HG03354 (cell line): ENCODE measurements around the gene TIPRL.
"Not testable (repeated sequence)": the region's sequence is repeated elsewhere in the genome, so short reads cannot be mapped to it uniquely, and the experiment has no call there.

ENCODE experiments used
- ATAC-seq: cut with Tn5 transposase; IDR thresholded peaks from one replicate; pipeline ENCODE4 v1.9.1; 2021; ENCODE audit warnings: mild to moderate bottlenecking; ENCODE audit not compliant: unreplicated experiment, poor library complexity, severe bottlenecking

The TIPRL gene

DNA sequence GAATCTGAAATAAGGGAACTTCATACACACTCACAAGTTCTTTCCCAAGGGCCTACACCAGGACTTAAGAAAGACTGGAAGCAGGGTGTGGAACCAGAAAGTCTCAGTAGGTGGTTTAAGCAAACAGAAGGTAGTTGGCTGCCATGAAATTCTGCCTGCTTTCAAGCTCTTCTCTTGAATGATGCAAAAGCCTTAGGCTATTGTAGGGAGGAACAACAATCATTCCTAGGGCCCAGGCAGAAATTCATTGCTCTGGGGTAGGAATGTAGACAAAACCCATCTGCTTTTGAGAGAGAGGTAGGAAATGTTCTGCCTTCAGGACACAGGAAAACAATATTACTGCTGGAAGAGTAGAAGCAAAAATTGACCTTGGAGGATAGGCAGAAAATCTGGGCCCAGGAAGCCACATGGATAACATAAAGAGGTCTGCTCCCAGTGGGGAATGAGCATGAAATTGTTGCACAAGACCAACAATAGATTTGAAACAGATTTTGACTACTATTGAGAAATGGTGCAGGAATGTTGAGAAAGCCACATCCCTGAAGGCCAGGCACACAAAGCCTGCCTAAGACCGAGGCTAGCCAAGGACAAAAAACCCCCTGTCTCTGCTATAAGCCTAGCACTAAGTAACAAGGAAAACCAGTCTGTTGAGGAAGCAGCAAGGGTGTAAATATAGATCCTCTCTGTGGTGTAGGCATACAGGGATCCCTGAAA, 24.3 kb downstream of the TIPRL start:
- no peak for ATAC-seq

DNA sequence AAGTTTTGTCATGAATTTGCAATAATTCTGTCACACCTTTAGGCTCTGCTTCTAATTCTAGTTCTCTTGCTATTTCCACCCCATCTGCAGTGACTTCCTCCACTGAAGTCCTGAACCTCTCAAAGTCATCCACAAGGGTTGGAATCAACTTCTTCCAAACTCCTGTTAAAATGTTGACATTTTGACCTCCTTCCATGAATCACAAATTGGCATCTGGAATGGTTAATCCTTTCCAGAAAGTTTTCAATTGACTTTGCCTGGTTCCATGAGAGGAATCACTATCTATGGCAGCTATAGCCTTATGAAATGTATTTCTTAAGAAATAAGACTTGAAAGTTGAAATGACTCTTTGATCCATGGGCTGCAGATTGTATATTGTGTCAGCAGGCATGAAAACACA, 27.3 kb downstream of the TIPRL start:
- ATAC-seq: no peak

DNA sequence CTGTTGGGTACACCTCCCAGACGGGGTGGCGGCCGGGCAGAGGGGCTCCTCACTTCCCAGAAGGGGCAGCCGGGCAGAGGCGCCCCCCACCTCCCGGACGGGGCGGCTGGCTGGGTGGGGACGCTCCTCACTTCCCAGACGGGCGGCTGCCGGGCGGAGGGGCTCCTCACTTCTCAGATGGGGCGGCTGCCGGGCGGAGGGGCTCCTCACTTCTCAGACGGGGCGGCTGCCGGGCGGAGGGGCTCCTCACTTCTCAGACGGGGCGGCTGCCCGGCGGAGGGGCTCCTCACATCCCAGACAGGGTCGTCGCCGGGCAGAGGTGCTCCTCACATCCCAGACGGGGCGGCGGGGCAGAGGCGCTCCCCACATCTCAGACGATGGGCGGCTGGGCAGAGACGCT, 28.9 kb downstream of the TIPRL start:
- not testable (repeated sequence) for ATAC-seq

DNA sequence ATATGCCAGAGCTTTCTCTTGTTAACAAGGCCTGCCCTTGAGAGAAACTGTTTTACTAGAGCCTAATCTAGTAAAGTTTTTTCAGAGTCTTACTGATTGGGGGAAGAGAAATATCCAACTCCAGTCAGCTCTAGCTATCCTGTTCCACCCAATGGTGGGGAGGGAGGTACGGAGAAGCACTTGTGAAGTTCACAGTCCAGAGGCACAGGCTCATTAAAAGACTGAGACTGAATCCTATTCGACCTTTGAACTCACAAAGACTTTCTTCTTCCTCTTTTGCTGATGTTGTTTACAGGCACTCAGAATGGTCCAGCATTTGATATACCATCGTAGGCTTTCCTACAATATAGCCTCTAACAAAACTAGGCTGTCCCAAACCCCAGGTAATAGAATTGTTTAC, 31.6 kb downstream of the TIPRL start:
- ATAC-seq: no peak

DNA sequence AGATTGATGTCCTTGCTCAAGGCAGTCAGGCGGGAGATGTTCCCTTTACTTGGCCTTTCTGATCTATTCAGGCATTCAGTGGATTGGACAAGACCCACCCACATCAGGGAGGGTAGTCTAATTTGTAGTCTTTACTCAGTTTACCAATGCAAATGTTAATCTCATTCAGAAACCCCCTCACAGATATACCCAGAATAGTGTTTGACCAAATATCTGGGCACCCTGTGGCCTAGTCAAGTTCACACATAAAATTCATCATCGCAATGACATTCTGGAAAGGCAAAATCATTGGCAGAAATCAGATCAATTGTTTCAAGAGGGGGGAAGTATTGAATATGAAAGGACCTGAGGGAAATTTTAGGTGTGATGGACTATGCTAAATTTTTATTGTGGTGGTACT, 34.6 kb downstream of the TIPRL start:
- no peak for ATAC-seq

DNA sequence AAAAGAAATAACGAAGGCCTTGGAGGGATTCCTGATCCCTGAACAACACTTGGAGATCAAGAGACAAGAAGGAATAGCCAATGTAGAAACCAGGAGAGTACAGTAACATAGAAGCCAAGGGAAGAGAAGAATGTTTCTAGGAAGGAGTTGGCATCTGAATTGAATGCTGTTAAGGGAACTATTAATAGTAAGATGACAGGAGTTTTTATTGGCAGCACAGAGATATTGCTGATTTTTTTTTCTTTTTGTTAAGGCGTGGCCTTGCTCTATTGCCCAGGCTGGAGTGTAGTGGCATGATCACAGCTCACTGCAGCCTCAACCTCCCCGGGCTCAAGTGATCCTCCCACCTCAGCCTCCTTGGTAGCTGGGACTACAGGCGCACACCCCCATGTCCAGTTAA, 37.4 kb downstream of the TIPRL start:
- ATAC-seq: no peak

DNA sequence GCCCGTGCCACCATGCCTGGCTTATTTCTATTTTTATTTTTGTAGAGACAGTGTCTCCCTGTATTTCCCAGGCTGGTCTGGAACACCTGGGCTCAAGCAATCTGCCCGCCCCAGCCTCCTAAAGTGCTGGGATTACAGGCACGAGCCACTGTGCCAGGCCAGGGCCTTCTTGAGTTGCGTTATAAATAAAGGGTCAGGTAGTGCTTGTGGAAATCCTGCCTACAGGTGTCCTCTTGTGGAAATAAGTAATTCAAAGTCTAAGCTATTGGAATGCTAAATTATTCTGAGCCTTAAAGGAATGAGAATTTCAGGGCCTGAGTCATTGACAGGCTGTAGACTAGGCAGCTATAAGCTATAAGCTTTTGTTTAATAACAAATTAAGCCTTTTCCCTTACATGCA, 38.9 kb downstream of the TIPRL start:
- no peak for ATAC-seq

DNA sequence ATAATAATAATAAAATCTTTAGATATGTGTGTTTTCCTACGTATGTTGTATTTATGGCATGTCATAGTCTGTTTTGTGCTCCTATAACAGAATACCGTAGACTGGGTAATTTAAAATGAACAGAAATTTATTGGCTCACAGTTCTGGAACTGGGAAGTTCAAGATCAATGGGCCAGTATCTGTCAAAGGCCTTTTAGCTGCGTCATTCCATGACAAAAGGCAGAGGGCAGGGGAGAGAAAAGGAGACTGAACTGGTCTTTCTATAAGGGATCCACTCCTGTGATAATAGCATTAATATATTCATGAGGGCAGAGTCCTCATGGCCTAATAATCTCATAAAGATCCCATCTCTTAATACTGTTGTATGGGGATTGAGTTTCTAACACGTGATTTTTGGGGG, 39.9 kb downstream of the TIPRL start:
- no peak for ATAC-seq

DNA sequence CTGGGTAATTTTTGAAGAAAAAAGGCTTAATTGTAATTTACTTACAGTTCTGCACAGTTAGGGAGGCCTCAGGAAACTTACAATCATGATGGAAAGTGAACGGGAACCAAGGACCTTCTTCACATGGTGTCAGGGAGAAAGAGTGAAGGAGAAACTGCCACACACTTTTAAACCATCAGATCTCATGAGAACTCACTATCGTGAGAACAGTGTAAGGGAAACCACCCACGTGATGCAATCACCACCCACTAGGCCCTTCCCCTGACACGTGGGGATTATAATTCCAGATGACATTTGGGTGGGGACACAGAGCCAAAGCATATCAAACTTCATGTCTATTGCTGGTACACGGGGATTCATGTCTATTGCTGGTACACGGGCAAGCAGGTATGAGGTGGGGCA, 41.7 kb downstream of the TIPRL start:
- no peak for ATAC-seq

DNA sequence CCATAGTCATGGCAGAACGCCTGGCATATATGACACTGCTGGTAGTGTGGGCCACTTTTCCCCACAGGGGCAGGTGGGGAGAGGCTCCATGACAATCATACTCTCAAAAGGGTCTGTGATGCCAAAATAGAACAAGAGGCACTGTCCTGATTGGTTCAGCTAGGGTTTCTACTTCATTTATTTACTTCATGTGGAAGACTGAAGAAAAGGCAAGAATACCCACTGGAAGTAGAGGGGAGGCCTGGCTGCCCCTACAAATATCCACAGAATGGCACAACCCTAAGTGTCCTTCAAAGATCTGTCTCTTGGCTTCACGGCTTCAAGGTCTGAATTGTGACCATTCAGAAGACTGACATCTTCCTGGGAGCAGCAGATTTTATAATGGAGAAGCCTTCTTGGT, 42.5 kb downstream of the TIPRL start:
- no peak for ATAC-seq

DNA sequence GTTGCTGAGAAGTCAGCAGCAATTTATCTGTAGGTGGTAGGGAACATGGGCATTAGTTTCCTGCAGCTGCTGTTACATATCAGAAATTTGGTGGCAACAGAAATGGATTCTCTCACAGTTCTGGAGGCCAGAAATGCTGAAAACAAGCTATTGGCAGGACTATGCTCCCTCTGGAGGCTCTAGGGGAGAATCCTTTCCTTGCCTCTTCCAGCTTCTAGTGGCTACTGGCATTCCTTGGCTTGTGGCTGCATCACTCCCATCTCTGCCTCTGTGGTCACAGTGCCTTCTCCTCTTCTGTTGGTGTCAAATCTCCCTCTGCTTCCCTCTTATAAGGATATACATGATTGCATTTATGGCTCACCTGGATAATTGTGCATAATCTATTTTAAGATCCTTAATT, 44.5 kb downstream of the TIPRL start:
- ATAC-seq: no peak

DNA sequence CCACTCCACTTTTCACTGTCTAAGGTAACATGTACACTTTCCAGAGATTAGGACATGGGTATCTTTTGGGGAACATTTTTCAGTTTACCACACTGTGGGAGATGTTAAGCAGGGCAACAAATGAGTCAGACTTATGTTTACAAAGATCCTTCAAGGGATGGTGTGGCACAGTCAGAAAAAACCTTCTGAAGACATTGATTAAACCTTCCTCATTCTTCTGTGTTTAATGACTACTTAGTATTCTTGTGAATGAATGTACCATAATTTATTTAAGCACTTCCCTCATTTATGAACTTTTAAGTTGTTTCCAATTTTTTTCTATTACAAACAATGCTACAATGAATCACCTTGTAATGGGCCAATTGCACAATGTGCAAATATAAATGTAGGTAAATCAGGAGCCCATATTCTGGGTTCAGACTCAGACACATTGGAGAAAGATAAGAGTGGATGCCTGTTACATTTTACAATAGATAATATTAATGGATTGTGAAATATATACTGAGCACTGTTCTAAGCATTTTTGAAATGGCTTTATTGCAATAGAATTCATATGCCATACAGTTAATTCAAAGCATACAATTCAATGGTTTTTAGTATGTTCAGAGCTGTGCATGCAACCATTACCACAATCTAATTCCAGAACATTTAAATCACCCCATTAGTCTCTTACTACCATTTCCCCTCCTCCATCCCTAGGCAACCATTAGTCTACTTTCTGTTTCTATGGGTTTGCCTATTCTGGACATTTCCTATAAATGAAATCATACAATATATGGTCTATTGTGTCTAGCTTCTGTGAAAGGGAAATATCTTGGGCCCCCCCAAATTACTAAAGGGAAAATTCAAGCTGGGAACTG, 45.1 kb downstream of the TIPRL start:
- ATAC-seq: no peak

DNA sequence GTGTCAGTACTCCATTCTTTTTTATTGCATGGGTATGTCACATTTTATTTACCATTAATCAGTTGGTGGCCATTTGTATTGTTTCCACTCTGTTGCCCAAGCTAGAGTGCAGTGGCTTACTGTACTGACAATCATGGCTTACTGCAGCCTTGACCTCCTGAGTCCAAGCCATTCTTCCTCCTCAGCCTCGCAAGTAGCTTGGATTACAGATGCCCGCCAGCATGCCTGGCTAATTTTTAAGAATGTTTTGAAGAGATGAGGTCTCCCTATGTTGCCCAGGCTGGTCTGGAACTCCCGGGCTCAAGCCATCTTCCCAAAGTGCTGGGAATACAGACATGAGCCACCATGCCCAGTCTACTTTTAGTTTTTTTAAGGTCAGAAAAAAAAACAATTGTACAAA, 46.2 kb downstream of the TIPRL start:
- ATAC-seq: no peak

DNA sequence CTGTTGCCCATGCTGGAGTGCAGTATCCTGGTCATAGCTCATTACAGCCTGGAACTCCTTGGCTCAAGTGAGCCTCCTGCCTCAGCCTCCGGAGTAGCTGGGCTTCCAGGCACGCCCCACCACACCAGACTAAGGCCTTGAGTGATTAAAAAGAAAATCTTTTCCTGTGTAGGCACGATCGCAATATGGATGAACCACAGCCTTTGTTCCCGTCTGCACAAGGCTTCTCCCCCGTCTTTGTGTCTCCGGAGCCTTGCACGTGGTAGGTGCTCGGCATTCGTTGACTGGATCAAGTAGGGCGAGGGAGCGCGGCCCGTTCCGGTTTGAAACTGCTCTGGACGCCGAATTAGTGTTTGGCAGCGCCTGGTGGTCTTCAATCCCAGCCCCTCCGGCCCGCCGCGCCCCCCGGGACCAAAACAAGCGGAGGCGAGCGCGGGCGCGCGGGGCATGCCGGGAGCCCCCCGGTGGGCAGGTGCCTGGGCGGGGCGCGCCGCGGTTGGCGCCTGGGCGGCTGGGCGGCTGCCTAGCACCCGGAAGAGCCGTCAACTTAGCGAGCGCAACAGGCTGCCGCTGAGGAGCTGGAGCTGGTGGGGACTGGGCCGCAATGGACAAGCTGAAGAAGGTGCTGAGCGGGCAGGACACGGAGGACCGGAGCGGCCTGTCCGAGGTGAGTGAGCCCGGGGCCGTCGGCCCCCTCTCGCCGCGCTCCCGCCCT, 46.9 kb downstream of the TIPRL start, which contains the start of gene SFT2D2:
Gene SFT2D2 (plus strand): TSS at position 529 of the 715 bp plus-strand sequence. CDS start 76 bp downstream, at position 605.
- peak; percentile 84 for ATAC-seq

DNA sequence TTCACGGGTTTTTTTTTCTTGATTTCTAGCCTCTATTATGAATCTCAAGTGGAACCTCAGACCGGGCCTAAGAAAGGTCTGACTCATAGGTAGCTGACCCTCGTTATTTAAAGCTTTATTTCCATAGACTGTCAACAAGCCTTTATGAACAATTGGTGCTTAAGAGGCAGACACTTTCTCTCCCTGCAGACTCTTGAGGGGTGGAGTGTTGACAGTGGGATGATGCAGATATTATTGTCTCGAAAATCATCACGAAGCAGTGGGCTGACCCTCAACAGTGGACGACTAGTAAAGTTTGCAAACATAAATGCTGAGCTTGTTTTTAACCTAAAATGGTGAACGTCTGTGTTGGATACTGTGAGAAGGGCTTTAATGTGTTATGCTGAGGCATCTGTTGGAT, 48.9 kb downstream of the TIPRL start:
- no peak for ATAC-seq

DNA sequence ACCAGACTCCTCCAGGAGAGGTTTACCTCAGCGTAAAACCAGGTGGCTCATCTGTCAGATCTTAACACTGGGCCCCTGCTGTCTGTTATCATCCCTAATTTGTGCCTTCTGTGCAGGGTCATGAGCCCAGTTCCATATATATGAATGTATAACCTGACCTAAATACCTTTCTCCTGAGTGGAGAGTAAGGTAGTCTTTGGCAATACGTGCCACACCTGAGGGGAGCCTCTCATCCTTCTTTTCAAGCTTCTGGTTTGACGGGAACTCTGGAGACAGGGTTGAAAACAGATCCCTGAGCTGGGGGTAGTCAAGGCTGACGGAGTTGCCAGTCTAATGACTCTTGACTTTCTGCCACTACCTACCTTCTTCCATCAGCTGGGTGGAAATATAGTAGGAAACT, 51.1 kb downstream of the TIPRL start:
- no peak for ATAC-seq

DNA sequence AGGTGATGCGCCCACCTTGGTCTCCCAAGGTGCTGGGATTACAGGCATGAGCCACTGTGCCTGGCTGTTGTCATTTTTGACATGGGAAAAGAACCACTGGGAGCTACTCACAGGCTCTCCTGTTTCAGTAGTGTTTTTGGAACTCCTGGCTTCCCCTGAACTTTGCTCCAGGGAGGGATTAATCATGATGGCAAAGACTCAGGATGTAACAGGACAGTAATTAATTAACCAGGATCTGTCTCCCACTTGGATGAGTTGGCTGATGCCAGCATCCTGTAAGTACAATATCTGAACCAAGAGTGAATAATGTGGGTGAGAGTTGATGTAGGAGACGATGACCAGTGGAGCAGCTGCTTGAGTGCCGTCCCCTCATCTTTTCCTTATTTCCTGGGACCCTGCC, 51.9 kb downstream of the TIPRL start:
- ATAC-seq: no peak

DNA sequence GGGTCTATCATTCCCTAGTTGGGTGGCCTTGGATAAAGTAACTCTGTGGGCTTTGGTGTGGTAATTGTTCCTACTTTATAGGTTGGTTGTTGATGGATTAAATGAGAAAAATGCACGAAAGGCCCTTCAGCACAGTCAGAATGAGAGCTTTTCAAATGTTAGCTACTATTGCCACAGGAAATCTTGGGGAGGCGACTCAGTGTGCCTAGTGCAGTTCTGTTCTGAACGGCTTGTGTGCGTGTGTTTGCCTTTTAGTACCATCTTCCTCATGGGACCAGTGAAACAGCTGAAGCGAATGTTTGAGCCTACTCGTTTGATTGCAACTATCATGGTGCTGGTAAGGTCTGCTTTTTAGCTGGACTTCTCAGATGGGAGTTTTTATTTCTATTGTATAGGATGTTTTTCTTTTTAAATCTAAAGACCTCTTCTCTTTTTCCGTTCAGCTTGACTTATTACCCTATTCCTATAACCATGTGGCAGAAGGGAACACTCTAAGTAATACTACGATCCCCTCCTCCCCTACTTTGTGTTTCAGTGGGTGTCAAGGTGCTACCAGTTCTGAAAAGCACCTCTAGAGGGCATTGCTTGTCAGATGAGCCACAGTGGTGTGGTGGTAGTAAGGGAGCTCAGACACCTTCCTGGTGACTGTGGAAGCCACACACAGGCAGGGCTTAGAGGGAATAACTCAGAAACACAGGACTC, 56.2 kb downstream of the TIPRL start:
- ATAC-seq: peak; percentile 84

DNA sequence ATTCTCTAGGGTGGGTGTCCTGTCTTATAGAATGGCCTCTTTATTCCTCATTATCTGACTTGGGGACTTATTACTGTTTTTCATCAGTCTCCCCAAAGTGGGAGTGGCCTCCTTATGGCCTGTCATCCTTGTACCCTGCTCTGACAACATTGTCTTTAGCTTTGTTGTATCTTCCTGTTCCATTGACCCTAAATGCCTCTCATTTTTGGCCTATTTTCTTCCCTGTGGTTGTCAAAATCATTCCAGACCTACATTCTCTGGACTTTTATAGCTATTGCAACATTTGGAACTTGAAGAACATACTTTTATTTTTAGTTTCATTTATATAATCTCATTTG, 56.8 kb downstream of the TIPRL start:
- peak; percentile 15 for ATAC-seq

DNA sequence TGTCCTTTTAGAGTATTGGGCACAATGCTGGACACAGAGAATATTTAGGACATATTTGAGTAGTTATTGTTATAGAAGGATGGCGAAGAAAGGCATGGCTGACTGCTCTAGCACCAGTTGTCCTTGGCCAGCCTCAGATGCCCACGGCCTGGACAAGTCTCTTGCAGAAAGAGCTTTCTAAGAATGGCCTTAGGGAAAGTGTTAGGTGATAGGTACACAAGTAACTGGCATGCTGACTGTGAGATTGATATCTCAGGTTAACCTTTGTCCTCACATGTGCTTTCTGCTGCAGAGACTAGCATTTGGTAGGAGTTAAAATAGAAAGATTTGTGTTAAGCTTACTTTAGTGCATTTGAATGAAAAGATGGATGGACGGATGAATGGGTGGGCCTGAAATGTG, 57.2 kb downstream of the TIPRL start:
- ATAC-seq: no peak
